Measurements from ENCODE around the gene PTMS. TPM values are rescaled to one million over a fixed set of nuclear protein-coding genes. Genes with fewer than 3 reads are reported as not detected.

The PTMS gene
- total RNA-seq, 4 donors from 2014 or later = 44.2 to 87.5 (median 53.0) TPM

- H3K9me3 ChIP-seq = no peaks in the 10 kb centered on the region
- TF ChIP-seq POLR2A (IDR thresholded peaks at IDR 0.05) = no peak
- TF ChIP-seq CTCF (IDR thresholded peaks at IDR 0.05) = no peak
- H3K4me3 ChIP-seq = peak overlapping the region; percentile 28 to 49 (median 38)
- DNase-seq = no peak
- H3K4me1 ChIP-seq = peaks cover 0 to 61% (median 7%) of the 10 kb centered on the region in 4 donors
- peak overlapping the region; percentile 57 to 79 (median 62) for H3K27ac ChIP-seq
- H3K36me3 ChIP-seq = peaks cover 0 to 14% (median 0%) of the 10 kb centered on the region in 3 donors
- no peaks in the 10 kb centered on the region for H3K27me3 ChIP-seq
Observed at GRCh38 chr12:6773590-6774351, 7.6 kb downstream of the PTMS start.

- Histone ChIP-seq H3K27me3 (no peaks in the 10 kb centered on the region), H3K9me3 (no peaks in the 10 kb centered on the region), H3K27ac (peak overlapping the region; percentile 57 to 79 (median 62)), H3K4me1 (peaks cover 0 to 59% (median 9%) of the 10 kb centered on the region in 4 donors), H3K36me3 (peaks cover 0 to 13% (median 0%) of the 10 kb centered on the region in 3 donors), H3K4me3 (peak overlapping the region in 3 of 4 donors; percentile 28 to 49 (median 46))
- no peak for DNase-seq
- TF ChIP-seq CTCF (IDR thresholded peaks at IDR 0.05) (no peak), POLR2A (IDR thresholded peaks at IDR 0.05) (peak in 1 of 2 donors; percentile 35)
Observed at GRCh38 chr12:6774499-6775062, 8.4 kb downstream of the PTMS start.

- H3K27ac ChIP-seq = peak overlapping the region; percentile 25 to 79 (median 62)
- DNase-seq = no peak
- H3K36me3 ChIP-seq = peaks cover 0 to 4% (median 0%) of the 10 kb centered on the region in 3 donors
- H3K4me1 ChIP-seq = peaks cover 0 to 57% (median 9%) of the 10 kb centered on the region in 4 donors
- no peaks in the 10 kb centered on the region for H3K27me3 ChIP-seq
- TF ChIP-seq POLR2A (IDR thresholded peaks at IDR 0.05) = no peak
- no peak for TF ChIP-seq CTCF (IDR thresholded peaks at IDR 0.05)
- no peak overlapping the region for H3K4me3 ChIP-seq
- H3K9me3 ChIP-seq = no peaks in the 10 kb centered on the region
Observed at GRCh38 chr12:6775185-6776174, 9.3 kb downstream of the PTMS start.

GRCh38 chr12:6777386-6777785, 11.2 kb downstream of the PTMS start:
- H3K27me3 ChIP-seq = no peaks in the 10 kb centered on the region
- peaks cover 0 to 42% (median 9%) of the 10 kb centered on the region in 4 donors for H3K4me1 ChIP-seq
- H3K27ac ChIP-seq = no peak overlapping the region
- TF ChIP-seq POLR2A (IDR thresholded peaks at IDR 0.05) (no peak), CTCF (IDR thresholded peaks at IDR 0.05) (no peak)
- DNase-seq = no peak
- no peaks in the 10 kb centered on the region for H3K36me3 ChIP-seq
- no peak overlapping the region for H3K4me3 ChIP-seq
- H3K9me3 ChIP-seq = no peaks in the 10 kb centered on the region

- Histone ChIP-seq H3K36me3 (no peaks in the 10 kb centered on the region), H3K27me3 (no peaks in the 10 kb centered on the region), H3K4me1 (peaks cover 0 to 34% (median 8%) of the 10 kb centered on the region in 4 donors), H3K4me3 (peak overlapping the region; percentile 27 to 51 (median 43)), H3K27ac (peak overlapping the region; percentile 19 to 70 (median 60)), H3K9me3 (no peaks in the 10 kb centered on the region)
- TF ChIP-seq POLR2A (IDR thresholded peaks at IDR 0.05) (no peak), CTCF (IDR thresholded peaks at IDR 0.05) (no peak)
- DNase-seq = no peak
Observed at GRCh38 chr12:6778217-6778573, 12.0 kb downstream of the PTMS start.

Measured in Peyer's patch (tissue), 4 donors.